ENCODE results near the gene SLC18A2. TPM values are rescaled to one million over a fixed set of nuclear protein-coding genes. Genes with fewer than 3 reads are reported as not detected.

The SLC18A2 gene
- total and polyA plus RNA-seq, 10 of the 15 experiments (the other 5 are each of a cell fraction or from before 2014, with no cell fraction given), result 0.06 to 1.1 (median 0.25) TPM; not detected in 5

DNA sequence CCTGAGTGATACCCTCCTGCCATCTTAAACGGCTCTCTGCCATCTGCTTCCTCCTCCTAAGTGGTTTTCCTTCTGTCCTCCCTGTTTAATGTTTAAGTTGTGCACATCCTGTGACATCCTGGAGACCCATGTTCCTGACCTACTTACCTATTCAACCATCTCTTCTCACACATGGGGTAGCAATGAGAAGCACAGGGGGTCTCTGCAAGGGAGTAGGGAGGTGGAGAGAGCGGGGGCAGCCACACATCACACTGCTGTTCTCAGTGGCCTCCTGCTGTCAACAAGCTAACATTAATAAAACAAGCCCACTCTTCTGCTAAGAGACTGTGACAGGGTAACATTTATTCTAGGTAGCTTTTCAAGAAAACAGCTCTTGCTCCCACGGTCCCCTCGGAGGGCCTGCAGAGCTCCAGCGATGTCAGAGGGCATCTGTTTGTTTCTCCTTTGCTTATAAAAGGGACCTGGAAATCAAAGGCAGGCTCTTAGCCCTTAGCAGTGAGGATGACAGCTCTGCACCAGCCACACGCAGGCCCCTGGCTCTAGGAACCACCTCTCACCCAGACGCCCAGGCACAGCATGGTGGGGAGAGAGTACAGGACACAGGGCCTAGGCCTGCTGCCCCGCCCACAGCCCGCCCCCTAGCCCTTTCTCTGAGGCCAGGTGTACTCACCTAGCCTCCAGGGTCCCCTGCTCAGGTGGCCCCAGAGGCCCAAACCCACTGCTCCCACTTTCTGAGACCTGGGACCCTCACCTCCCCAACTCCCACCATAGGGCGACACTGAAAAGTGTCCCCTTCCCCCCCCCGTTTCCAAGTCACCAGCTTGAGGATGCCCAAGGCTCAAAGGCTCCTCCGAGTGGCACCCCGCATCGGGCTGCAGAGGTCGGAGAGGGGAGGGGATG is 943 bp upstream of the SLC18A2 start:
- no peak for ATAC-seq
- CTCF ChIA-PET, result no interaction called here
- FAIRE-seq, result no peak
- DNase-seq (ENCODE audit: low read depth, low spot score), result no peak
- intact Hi-C loops (cut with micrococcal nuclease; ENCODE audit: unreplicated experiment), result no loop called here
- Histone ChIP-seq H3K27ac (ENCODE audit: control insufficient read depth, insufficient read depth) (no peak overlapping the region), H3K4me3 (no peak overlapping the region), H4K20me1 (ENCODE audit: control insufficient read depth, insufficient read depth) (no peaks in the 10 kb centered on the region), H3K9me3 (replicated peaks; ENCODE audit: control insufficient read depth, insufficient read depth, low read length) (no peaks in the 10 kb centered on the region), H3K4me1 (ENCODE audit: control insufficient read depth, insufficient read depth, low read length) (no peaks in the 10 kb centered on the region), H3K79me2 (ENCODE audit: control insufficient read depth, insufficient read depth, low read length) (no peaks in the 10 kb centered on the region), H2AFZ (ENCODE audit: control insufficient read depth, low read depth, low read length) (no peak overlapping the region), H3K36me3 (ENCODE audit: control insufficient read depth in 2 of 2, insufficient read depth in 2 of 2, low read length in 1 of 2) (no peaks in the 10 kb centered on the region), H3K4me2 (ENCODE audit: control insufficient read depth, insufficient read depth) (no peak overlapping the region), H3K9ac (ENCODE audit: control insufficient read depth, insufficient read depth, low read length) (no peak overlapping the region), H3K27me3 (replicated peaks in 1 of 2; ENCODE audit: control insufficient read depth in 2 of 2, insufficient read depth in 2 of 2, low read length in 1 of 2) (peaks cover 0 to 2% of the 10 kb centered on the region in 2 experiments; a peak in 2 of 4 replicates)
- in situ Hi-C loops (cut with MboI), result no loop called here
- no peak for TF ChIP-seq ZZZ3 (IDR thresholded peaks at IDR 0.05; ENCODE audit: control insufficient read depth, insufficient read length, low read depth)
- TF ChIP-seq EZH2 (IDR thresholded peaks at IDR 0.05; ENCODE audit: borderline replicate concordance, control insufficient read depth, low read depth, low read length), result no peak
- no peak for TF ChIP-seq CREB1 (IDR thresholded peaks at IDR 0.05; ENCODE audit: low read depth)
- TF ChIP-seq, protein P1, sequence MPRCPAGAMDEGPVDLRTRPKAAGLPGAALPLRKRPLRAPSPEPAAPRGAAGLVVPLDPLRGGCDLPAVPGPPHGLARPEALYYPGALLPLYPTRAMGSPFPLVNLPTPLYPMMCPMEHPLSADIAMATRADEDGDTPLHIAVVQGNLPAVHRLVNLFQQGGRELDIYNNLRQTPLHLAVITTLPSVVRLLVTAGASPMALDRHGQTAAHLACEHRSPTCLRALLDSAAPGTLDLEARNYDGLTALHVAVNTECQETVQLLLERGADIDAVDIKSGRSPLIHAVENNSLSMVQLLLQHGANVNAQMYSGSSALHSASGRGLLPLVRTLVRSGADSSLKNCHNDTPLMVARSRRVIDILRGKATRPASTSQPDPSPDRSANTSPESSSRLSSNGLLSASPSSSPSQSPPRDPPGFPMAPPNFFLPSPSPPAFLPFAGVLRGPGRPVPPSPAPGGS (IDR thresholded peaks at IDR 0.05; ENCODE audit: borderline replicate concordance, insufficient read depth, low read depth, low read length, poor library complexity, severe bottlenecking), result no peak
- TF ChIP-seq TCF12 (IDR thresholded peaks at IDR 0.05; ENCODE audit: low read depth, low read length), result no peak
- TF ChIP-seq SIN3A (IDR thresholded peaks at IDR 0.05; ENCODE audit: low read depth, low read length), result no peak
- no peak for TF ChIP-seq BMI1 (IDR thresholded peaks at IDR 0.05; ENCODE audit: borderline replicate concordance)
- BruUV-seq (replicated peaks), result no TSS peak
- RAD21 ChIA-PET (ENCODE audit: unreplicated experiment), result no interaction called here
- SMC1A ChIA-PET (ENCODE audit: uncharacterized antibody, unreplicated experiment), result no interaction called here
- WGBS (ENCODE audit: insufficient coverage, insufficient replicate concordance, low lambda C conversion rate, missing lambda C conversion rate), result 41% methylated on average over 12 of the region's 15 CpGs
- POLR2A ChIA-PET, result no interaction called here

Data from GM12878 (cell line).